ENCODE measurements around the gene IGSF3. TPM values are rescaled to one million over a fixed set of nuclear protein-coding genes. Genes with fewer than 3 reads are reported as not detected.

IGSF3 gene
- total RNA-seq, 2 experiments from 2014 or later = 0.03 to 0.91 TPM

DNA sequence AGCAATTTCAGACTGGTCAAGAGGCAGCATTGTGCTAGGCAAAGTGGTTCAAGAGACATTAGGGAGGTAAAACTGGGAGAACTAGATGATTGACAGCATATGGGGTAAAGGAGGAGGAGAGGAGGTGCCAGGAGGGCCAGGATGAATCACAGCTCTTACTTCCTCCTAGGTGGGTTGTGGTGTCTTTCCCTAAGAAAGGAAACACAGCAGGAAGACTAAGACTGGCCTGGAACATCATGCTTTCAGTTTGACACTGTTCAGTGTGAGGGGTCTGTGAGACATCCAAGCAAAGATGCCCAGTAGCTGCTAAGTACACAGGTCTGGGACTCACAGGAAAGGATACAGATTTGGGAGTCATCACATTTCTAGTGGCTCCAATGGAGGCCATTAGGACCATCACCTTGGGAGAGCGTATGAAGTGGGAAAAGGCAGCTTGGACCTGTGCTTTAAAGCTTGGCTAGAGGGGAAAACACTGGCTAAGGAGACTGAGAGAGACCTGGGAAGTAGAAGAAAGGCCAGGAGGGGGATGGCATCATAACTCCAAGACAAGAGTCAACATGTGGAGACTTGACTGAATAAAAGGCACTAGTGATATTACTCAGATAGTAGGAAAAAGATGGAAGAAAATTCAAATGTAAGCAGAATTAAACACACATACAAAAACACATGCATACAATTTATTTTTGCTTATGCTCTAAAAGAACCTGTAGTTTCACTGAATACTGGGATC is 114.0 kb downstream of the IGSF3 start:
- Mint-ChIP-seq H3K36me3 (peaks cover 53% of the 10 kb centered on the region), H3K27ac (peak overlapping the region; percentile 64), H3K4me1 (peaks cover 82% of the 10 kb centered on the region), H3K27me3 (no peaks in the 10 kb centered on the region), H3K4me3 (no peak overlapping the region), H3K9me3 (ENCODE audit: low read depth) (no peaks in the 10 kb centered on the region)
- ATAC-seq = no peak
- CTCF ChIA-PET = no interaction called here
- DNase-seq = no peak

DNA sequence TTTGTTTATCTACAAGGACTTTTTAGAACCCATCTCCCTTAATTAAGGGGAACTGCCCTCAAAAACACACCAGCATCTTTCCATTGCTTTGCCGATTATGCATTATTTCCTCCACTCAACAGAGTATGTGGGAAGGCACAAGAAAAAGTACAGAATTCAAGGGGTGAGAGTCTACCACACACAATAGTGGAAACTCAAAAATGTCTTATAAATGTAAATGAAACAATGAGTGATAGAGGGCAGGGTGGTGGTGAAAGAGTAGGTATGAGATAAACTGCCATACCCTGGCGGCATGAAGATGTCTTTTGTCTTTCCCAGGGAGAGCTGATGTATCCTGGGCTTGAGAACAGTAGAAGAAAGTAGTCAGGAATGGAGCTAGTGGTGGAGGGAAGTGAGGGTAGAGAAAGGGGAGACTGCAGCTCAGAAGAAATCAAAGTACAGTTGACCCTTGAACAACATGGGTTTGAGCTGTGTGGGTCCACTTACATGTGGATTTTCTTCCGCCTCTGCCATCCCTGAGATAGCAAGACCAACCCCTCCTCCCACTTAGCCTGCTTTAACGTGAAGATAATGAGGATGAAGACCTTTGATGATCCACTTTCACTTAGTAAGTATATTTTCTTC is 121.1 kb downstream of the IGSF3 start:
- DNase-seq (no peak), ATAC-seq (no peak)
- H3K4me1 Mint-ChIP-seq = peaks cover 84% of the 10 kb centered on the region
- H3K9me3 Mint-ChIP-seq (ENCODE audit: low read depth) = no peaks in the 10 kb centered on the region
- H3K4me3 Mint-ChIP-seq = peak overlapping the region; percentile 32
- peaks cover 75% of the 10 kb centered on the region for H3K36me3 Mint-ChIP-seq
- no peaks in the 10 kb centered on the region for H3K27me3 Mint-ChIP-seq
- CTCF ChIA-PET = interaction anchor here (0.6 to 2.2 kb wide), 2 partner anchors 10 to 510 kb away, joined by 3 to 7 read pairs; no protein-coding TSS in a partner anchor
- H3K27ac Mint-ChIP-seq = peak overlapping the region; percentile 82

DNA sequence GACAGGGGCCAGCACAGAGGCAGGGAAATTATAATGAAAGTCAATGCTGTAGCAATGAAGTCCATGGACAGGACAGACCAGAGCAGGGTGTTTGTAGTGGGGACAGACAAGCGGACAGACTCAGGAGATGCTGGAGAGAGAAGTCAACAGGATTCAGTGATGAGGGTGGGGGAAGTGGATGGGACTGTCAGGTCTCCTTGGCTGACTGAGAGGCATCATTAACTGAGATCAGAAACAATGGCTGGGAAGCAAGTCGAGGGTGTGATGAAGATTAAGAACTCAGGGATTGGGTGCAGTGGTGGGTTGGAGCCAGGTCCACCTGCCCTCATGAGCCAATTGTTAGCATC is 122.2 kb downstream of the IGSF3 start:
- no peak for DNase-seq
- ATAC-seq = no peak
- no peaks in the 10 kb centered on the region for H3K27me3 Mint-ChIP-seq
- peak overlapping the region; percentile 82 for H3K27ac Mint-ChIP-seq
- CTCF ChIA-PET = interaction anchor here (1.2 to 1.9 kb wide), 3 partner anchors 11 to 60 kb away, joined by 3 to 11 read pairs (median 5); no protein-coding TSS in a partner anchor
- H3K4me1 Mint-ChIP-seq = peaks cover 80% of the 10 kb centered on the region
- peak overlapping the region; percentile 25 for H3K4me3 Mint-ChIP-seq
- peaks cover 73% of the 10 kb centered on the region for H3K36me3 Mint-ChIP-seq
- H3K9me3 Mint-ChIP-seq (ENCODE audit: low read depth) = no peaks in the 10 kb centered on the region

DNA sequence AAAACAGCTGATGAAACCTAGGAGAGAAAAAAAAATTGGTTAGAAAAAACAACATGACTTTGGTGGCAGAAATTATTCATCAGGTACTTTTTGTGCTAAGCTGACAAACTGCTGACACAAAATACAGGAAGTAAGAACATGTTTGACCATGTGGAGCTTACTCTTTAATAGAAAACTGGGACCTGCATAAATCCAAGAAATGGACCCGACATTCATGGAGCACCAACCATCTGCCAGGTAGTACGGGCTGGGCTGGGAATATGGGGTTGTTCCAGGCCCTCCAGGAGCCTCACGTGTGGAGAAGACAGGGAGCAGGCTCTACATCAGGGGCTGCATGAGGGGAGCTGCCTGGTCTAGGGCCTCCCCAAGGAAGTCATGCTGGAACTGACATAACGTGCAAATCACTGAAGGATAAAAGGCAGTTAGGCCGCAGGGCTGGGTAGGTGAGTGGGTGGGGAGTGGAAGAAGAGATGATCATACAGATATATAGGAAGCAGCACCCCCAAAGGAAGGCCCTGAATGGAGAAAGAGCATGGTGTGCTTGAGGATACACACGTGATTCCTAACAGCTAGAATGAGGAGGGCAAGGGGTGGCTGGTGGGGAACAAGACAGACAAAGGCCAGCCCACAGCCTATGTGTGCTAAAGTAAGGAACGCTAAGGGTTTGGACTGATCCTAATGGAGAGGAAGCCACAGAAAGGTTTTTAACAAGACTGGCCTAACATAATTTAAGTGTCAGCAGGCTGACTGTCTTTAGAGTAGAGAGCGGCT is 122.8 kb downstream of the IGSF3 start:
- H3K27me3 Mint-ChIP-seq = no peaks in the 10 kb centered on the region
- H3K9me3 Mint-ChIP-seq (ENCODE audit: low read depth) = no peaks in the 10 kb centered on the region
- DNase-seq = peak; percentile 62
- H3K36me3 Mint-ChIP-seq = peaks cover 74% of the 10 kb centered on the region
- peak overlapping the region; percentile 82 for H3K27ac Mint-ChIP-seq
- ATAC-seq = peak; percentile 57
- CTCF ChIA-PET = interaction anchor here (1.0 to 2.1 kb wide), 7 partner anchors 12 to 60 kb away, joined by 3 to 11 read pairs (median 4); no protein-coding TSS in a partner anchor
- peak overlapping the region; percentile 17 for H3K4me3 Mint-ChIP-seq
- H3K4me1 Mint-ChIP-seq = peaks cover 81% of the 10 kb centered on the region

DNA sequence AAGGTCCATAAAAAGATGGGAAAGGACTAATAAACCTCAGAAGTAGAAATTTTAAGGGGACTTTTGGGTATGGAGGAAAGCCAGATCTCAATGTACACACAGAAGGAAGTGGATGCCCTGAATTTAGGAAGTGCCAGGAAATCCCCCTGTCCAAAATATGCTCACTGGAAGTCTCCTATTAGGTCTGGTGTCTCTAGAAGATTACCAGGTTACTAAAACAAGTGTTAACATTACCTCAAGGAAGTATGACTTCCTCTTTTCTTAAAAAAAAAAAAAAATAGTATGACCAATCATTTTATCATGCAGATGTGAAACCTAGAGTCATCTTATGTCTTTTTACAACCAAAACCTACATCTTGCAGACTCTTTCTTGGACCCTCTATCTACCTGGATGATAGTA is 127.4 kb downstream of the IGSF3 start:
- no peaks in the 10 kb centered on the region for H3K27me3 Mint-ChIP-seq
- H3K4me3 Mint-ChIP-seq = peak overlapping the region; percentile 27
- CTCF ChIA-PET = interaction anchor here (1.1 to 2.3 kb wide), 5 partner anchors 17 to 401 kb away, joined by 3 to 7 read pairs (median 5); no protein-coding TSS in a partner anchor
- peaks cover 77% of the 10 kb centered on the region for H3K36me3 Mint-ChIP-seq
- peak; percentile 49 for ATAC-seq
- DNase-seq = no peak
- peaks cover 3% of the 10 kb centered on the region for H3K9me3 Mint-ChIP-seq (ENCODE audit: low read depth)
- H3K27ac Mint-ChIP-seq = peak overlapping the region; percentile 91
- peaks cover 76% of the 10 kb centered on the region for H3K4me1 Mint-ChIP-seq

DNA sequence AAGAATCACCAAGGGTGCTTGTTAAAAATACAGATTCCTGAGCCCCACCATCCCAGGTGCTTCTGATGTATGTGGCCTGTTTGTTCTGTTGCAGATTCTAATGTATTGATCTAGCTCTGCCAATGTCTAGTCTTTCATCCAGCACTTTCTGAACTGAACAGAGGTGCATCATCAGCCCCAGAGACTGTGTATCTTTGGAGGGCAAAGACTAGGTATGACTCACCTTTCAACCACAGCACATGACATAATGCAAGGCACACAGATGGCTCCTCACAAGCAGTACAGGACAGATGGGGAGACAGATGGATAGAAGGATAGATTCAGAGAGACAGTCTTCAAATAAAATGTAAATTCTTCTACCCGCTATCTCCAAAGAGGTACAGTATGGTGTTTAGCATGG is 129.0 kb downstream of the IGSF3 start:
- Mint-ChIP-seq H3K4me1 (peaks cover 69% of the 10 kb centered on the region), H3K36me3 (peaks cover 75% of the 10 kb centered on the region), H3K27me3 (no peaks in the 10 kb centered on the region), H3K4me3 (no peak overlapping the region), H3K27ac (peak overlapping the region; percentile 91), H3K9me3 (ENCODE audit: low read depth) (peaks cover 3% of the 10 kb centered on the region)
- CTCF ChIA-PET = interaction anchor here (0.7 to 1.8 kb wide), 3 partner anchors 23 to 53 kb away, joined by 3 to 5 read pairs (median 4); no protein-coding TSS in a partner anchor
- DNase-seq = peak; percentile 79
- peak; percentile 95 for ATAC-seq

DNA sequence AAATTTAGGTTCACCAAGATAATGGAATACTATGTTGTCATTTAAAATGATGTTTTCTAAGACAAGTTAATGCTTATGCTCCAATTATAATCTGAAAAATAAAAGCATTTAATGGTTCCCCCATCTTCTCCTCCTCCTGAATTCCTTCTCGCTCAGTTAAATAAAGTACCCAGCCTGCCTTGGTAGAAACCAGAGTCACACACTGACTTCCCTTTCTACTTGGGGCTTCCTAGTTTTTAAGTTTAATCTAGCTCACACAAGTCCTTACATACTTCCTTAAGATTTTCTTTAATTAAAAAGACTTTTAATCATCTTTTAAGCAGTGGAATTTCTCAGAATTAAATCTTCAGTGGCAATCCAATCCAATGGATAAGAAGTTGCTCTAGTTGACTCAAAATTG is 129.6 kb downstream of the IGSF3 start:
- peak overlapping the region; percentile 91 for H3K27ac Mint-ChIP-seq
- H3K9me3 Mint-ChIP-seq (ENCODE audit: low read depth) = peaks cover 3% of the 10 kb centered on the region
- CTCF ChIA-PET = interaction anchor here (0.7 to 2.0 kb wide), 5 partner anchors 19 to 52 kb away, joined by 3 to 5 read pairs (median 4); no protein-coding TSS in a partner anchor
- peaks cover 68% of the 10 kb centered on the region for H3K4me1 Mint-ChIP-seq
- no peaks in the 10 kb centered on the region for H3K27me3 Mint-ChIP-seq
- ATAC-seq (no peak), DNase-seq (no peak)
- H3K36me3 Mint-ChIP-seq = peaks cover 75% of the 10 kb centered on the region
- no peak overlapping the region for H3K4me3 Mint-ChIP-seq

DNA sequence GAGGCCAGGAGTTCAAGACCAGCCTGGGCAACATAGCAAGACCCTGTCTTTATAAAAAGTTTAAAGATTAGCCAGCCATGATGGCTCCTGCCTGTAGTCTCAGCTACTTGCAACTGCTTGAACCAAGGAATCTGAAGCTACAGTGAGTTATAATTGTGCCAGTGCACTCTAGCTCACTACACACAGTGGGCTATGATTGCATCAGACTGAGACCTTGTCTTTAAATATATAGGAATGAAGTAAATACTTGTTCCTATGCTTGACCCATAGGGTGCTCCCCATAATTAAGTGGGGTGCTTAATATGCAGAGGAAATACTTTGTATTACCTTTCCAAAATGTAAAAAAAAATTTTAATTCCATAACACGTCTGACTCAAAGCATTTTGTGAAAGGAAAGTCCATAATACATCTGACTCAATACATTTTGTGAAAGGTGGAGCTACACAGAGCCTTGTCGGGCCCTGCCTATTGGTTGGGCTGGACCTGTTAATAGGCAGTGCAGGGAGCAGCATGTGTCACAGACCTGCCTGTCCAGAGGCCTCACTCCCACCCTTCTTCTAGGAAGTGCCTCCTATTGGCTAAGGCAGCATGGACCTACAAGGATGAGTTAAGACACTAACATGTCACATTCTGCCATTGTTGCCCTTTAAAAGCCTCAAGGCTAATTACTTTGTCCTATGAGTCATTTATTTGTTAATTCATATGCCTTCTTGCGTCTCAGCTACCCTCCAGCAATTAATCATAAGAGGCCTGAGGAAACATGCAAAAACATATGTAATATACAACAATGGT is 130.3 kb downstream of the IGSF3 start:
- Mint-ChIP-seq H3K27ac (no peak overlapping the region), H3K4me3 (no peak overlapping the region), H3K27me3 (no peaks in the 10 kb centered on the region), H3K4me1 (peaks cover 64% of the 10 kb centered on the region), H3K36me3 (peaks cover 71% of the 10 kb centered on the region), H3K9me3 (ENCODE audit: low read depth) (peaks cover 3% of the 10 kb centered on the region)
- CTCF ChIA-PET = interaction anchor here (1.4 to 2.0 kb wide), 4 partner anchors 20 to 39 kb away, joined by 4 to 5 read pairs (median 4); no protein-coding TSS in a partner anchor
- DNase-seq (no peak), ATAC-seq (no peak)

DNA sequence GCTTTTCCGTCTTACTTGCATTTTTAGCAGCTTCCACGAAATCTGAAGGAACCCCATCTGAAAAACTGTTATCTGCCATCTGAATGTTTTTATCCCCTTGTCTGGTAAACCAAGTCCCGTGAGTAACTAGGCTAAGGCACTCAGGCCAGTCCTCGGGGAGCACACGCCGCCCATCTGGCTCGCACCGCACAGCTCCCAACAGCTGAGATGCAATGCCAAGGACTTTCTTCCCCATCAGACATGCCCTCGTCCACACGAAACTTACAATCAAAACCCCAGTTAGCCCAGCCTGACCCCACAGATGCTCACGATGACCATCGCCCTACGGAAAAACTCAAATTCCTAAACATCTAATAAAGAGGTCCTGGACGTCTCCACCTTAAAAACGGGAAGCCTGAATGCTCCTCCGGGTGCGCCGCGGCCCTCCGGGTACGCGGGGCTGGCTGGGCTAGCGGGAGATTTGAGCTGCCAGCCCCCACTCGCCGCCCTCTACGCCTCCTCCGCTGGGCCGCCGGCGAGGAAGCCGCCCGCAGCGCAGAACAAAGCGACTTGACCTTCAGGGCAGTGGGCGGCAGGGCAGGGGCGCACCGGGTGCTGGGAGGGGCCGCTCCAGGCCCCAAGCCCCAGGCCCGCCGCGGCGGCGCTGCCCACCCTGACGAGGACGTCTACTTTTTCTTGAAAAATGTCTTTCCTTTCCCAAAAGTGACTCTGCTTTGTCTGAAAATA is 133.4 kb downstream of the IGSF3 start:
- DNase-seq (no peak), ATAC-seq (no peak)
- Mint-ChIP-seq H3K36me3 (peaks cover 73% of the 10 kb centered on the region), H3K9me3 (ENCODE audit: low read depth) (peaks cover 3% of the 10 kb centered on the region), H3K4me3 (no peak overlapping the region), H3K27me3 (no peaks in the 10 kb centered on the region), H3K4me1 (peaks cover 44% of the 10 kb centered on the region), H3K27ac (no peak overlapping the region)
- CTCF ChIA-PET = no interaction called here

DNA sequence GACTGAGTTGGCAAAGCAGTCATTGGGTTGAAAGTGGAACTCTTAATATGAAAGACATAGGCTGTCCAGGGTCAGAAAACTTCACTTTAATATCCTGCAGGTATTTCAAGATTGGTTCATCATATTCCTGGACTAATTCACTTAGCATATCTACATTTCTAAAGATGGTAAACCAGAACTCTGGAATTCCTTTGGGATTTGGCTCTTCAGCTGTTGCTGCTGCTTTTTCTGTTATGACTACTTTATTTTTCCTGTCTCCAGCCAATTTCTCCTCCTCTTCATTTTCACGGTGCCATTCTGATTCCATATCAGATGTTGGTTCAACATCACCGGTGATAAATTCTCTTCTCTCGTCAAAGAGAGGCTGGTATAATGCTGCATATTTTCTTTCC is 134.1 kb downstream of the IGSF3 start:
- peaks cover 6% of the 10 kb centered on the region for H3K9me3 Mint-ChIP-seq (ENCODE audit: low read depth)
- peaks cover 36% of the 10 kb centered on the region for H3K4me1 Mint-ChIP-seq
- DNase-seq (no peak), ATAC-seq (no peak)
- CTCF ChIA-PET = no interaction called here
- no peak overlapping the region for H3K4me3 Mint-ChIP-seq
- H3K27ac Mint-ChIP-seq = no peak overlapping the region
- no peaks in the 10 kb centered on the region for H3K27me3 Mint-ChIP-seq
- H3K36me3 Mint-ChIP-seq = peaks cover 73% of the 10 kb centered on the region

DNA sequence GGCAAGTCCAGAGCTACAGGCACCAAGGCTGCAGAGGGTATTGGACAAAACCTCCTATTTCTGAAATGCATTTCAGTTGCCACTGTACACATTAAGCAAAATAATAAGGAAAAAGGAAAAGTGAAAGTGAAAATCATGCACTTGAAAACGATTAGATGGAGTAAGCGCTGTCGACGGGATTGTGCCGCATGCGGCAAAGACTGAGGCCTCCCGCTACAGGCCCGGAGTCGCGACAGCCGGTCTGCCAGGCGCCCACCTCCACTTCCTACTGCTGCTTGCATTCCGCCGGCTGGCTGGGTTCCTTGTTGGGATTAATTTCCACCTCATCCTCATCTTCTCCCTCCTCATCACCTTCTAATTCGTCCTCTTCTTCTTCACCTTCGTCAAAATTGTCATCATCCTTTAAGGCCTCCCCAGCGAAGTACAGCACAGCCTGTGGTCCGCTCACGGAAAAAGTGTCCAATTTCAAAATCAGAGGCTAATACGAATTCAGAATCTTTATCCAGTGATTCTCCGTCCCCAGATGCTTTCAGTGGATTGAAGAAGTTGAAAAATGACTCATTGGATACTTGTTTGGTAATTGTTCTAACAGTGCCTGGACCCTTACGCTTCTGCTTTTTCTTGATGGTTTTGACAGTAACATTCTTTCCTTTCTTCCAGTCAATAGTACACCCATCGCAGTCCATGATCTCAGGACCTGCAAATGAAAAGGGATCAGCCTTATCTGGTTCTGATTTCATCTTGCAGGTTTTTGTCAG is 134.7 kb downstream of the IGSF3 start:
- Mint-ChIP-seq H3K36me3 (peaks cover 75% of the 10 kb centered on the region), H3K27me3 (no peaks in the 10 kb centered on the region), H3K4me1 (peaks cover 31% of the 10 kb centered on the region), H3K4me3 (no peak overlapping the region), H3K9me3 (ENCODE audit: low read depth) (peaks cover 10% of the 10 kb centered on the region), H3K27ac (peak overlapping the region; percentile 13)
- CTCF ChIA-PET = no interaction called here
- ATAC-seq (no peak), DNase-seq (no peak)

DNA sequence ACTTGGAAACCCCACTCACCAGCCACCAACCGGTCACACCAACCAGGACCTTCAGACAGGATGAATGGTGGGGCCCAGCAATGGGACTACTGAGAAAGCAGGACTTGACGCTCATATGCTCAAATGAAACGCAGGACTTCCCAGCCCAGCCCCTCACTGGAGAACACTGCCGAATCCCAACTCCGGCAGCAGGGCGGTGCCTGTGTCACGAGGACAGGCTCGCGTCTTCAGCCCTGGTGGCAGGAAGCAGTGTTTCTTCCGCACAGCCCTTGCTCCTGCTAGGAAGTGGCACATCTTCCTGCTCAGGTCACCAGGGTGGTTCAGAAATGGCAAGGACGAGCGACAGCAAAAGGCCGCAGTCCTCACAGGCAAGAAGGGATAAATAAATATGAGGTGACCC is 135.6 kb downstream of the IGSF3 start:
- DNase-seq (no peak), ATAC-seq (no peak)
- Mint-ChIP-seq H3K4me1 (peaks cover 25% of the 10 kb centered on the region), H3K36me3 (peaks cover 81% of the 10 kb centered on the region), H3K9me3 (ENCODE audit: low read depth) (peaks cover 16% of the 10 kb centered on the region), H3K4me3 (no peak overlapping the region), H3K27ac (no peak overlapping the region), H3K27me3 (no peaks in the 10 kb centered on the region)
- CTCF ChIA-PET = no interaction called here
